Left lung (tissue), 14 donors: ENCODE results near the gene VSX1. TPM values are rescaled to one million over a fixed set of nuclear protein-coding genes. Genes with fewer than 3 reads are reported as not detected.
A peak's percentile ranks its signal among the peaks of the same experiment; 100 is the strongest.

Experiments used
- ATAC-seq: fragments of 200-7000 bp; cut with Tn5 transposase; one replicate; pipeline ENCODE4 v1.9.1; 2020; ENCODE audit warnings: moderate library complexity
- DNase-seq, 4 donors: peaks; one replicate each; pipeline ENCODE4 v3.0.0-alpha.2; 2013 to 2020
- H3K27ac ChIP-seq, 2 donors: fragments of 200-600 bp; sonication (generic) in 1 of 2; one replicate each; pipeline versions ENCODE4 v1.5.0 to v1.8.0; 2020 to 2021
- H3K27me3 ChIP-seq, 2 donors: fragments of 200-600 bp; sonication (generic) in 1 of 2; one replicate each; pipeline versions ENCODE4 v1.5.0 to v1.8.0; 2020 to 2021
- H3K36me3 ChIP-seq, 2 donors: fragments of 200-600 bp; sonication (generic) in 1 of 2; one replicate each; pipeline versions ENCODE4 v1.5.0 to v1.8.0; 2020 to 2021
- H3K4me1 ChIP-seq, 2 donors: fragments of 200-600 bp; one replicate each; pipeline ENCODE4 v1.8.0; 2021
- H3K4me3 ChIP-seq, 2 donors: fragments of 200-600 bp; sonication (generic) in 1 of 2; one replicate each; pipeline versions ENCODE4 v1.5.0 to v1.8.0; 2020 to 2021; ENCODE audit warnings: mild to moderate bottlenecking in 1 of 2
- H3K9me3 ChIP-seq, 2 donors: fragments of 200-600 bp; sonication (generic) in 1 of 2; one replicate each; pipeline versions ENCODE4 v1.5.0 to v1.8.0; 2020 to 2021
- CTCF ChIP-seq, 2 donors: fragments of 200-600 bp; sonication (generic) in 1 of 2; IDR thresholded peaks; one replicate each; pipeline versions ENCODE4 v1.5.0 to v1.8.0; 2021; ENCODE audit warnings: antibody characterized with exemption in 2 of 2
- intact Hi-C, 2 donors: fragments of 100-400 bp; cut with DNase I; formaldehyde crosslinking; loops; one replicate each; pipeline versions ENCODE4 v1.11.2 to v1.14.2; 2022
- long read RNA-seq, 12 donors: library from polyadenylated mRNA in 2 of 12; unstranded in 2 of 12; transcript quantifications; one replicate each; pipeline ENCODE4 v2.0.0 and lab custom pipeline, GENCODE V29; 2019 to 2026
- polyA plus RNA-seq, 6 donors: library from polyadenylated mRNA; unstranded; fragments of 120-200 nt; gene quantifications; one replicate each; pipeline ENCODE4 v1.2.1, GENCODE V29; 2013; ENCODE audit not compliant: insufficient read length in 6 of 6
- total RNA-seq, 2 donors: library from RNA; stranded (reverse); fragmentation: NEBNext Ultra II Directional; extraction: Animal tissue kit (Norgen Biotek cat#: 25700); gene quantifications; one replicate each; pipeline ENCODE4 v1.2.1, GENCODE V29; 2021
- donor health status: DM: no; HTN: yes; CAD: no.
- donor health status: DM: no; HTN: no; CAD: no.

VSX1 gene
- not detected for total RNA-seq
- under 1 TPM in 1 of 6 donors, not detected in 5; 0.10 TPM for polyA plus RNA-seq
- long read RNA-seq, donor 1, result 0 reads
- long read RNA-seq, donor 2, result 0 reads
- long read RNA-seq, donor 3, result 0 reads
- long read RNA-seq, donor 4, result 0 reads
- long read RNA-seq, donor 5, result 0 reads
- long read RNA-seq, donor 6, result 0 reads
- long read RNA-seq, donor 7, result 0 reads
- long read RNA-seq, donor 8, result 0 reads
- long read RNA-seq, donor 9, result 0 reads
- long read RNA-seq, donor 10, result 0 reads
- long read RNA-seq, donor 11, result 0 reads
- long read RNA-seq, donor 12, result 0 reads

- Histone ChIP-seq H3K4me1 (peaks cover 3 to 27% of the 10 kb centered on the region in 2 donors), H3K4me3 (no peak within 1 kb of the TSS), H3K9me3 (no peaks in the 10 kb centered on the region), H3K36me3 (no peaks in the 10 kb centered on the region), H3K27me3 (peaks cover 98 to 100% of the 10 kb centered on the region in 2 donors), H3K27ac (no peak within 1 kb of the TSS)
- peak in 1 of 4 donors; percentile 67 for DNase-seq
- TF ChIP-seq CTCF (IDR thresholded peaks at IDR 0.05), result no peak
- ATAC-seq, result no peak
- intact Hi-C loops, result no loop called here
Observed at GRCh38 chr20:25081730-25082497, at the start of gene VSX1. VSX1 (minus strand) TSS chr20:25082141; CDS start chr20:25082096, 45 bp downstream.

GRCh38 chr20:25129908-25130307 is 48.0 kb upstream of the VSX1 start:
- H3K27ac ChIP-seq, result no peak overlapping the region

GRCh38 chr20:25129428-25129827 is 47.5 kb upstream of the VSX1 start:
- TF ChIP-seq CTCF (IDR thresholded peaks at IDR 0.05), result no peak
- Histone ChIP-seq H3K4me1 (no peaks in the 10 kb centered on the region), H3K36me3 (no peaks in the 10 kb centered on the region), H3K27ac (no peak overlapping the region), H3K27me3 (no peaks in the 10 kb centered on the region), H3K9me3 (peaks cover 0 to 9% of the 10 kb centered on the region in 2 donors), H3K4me3 (no peak overlapping the region)
- DNase-seq, result peak in 1 of 4 donors; percentile 48
- no peak for ATAC-seq
- intact Hi-C loops, result no loop called here

More at GRCh38 chr20:25129908-25130307, 48.0 kb upstream of the VSX1 start:
- Histone ChIP-seq H3K27me3 (no peaks in the 10 kb centered on the region), H3K4me3 (no peak overlapping the region), H3K9me3 (peaks cover 0 to 9% of the 10 kb centered on the region in 2 donors), H3K4me1 (no peaks in the 10 kb centered on the region), H3K36me3 (no peaks in the 10 kb centered on the region)
- DNase-seq (no peak), ATAC-seq (no peak)
- TF ChIP-seq CTCF (IDR thresholded peaks at IDR 0.05), result no peak
- intact Hi-C loops, result no loop called here

GRCh38 chr20:25128649-25129048 is 46.7 kb upstream of the VSX1 start:
- H3K27me3 ChIP-seq, result no peaks in the 10 kb centered on the region
- DNase-seq, result no peak

More at GRCh38 chr20:25128649-25129048, 46.7 kb upstream of the VSX1 start:
- no peak for ATAC-seq
- Histone ChIP-seq H3K36me3 (no peaks in the 10 kb centered on the region), H3K27ac (no peak overlapping the region), H3K4me1 (no peaks in the 10 kb centered on the region), H3K9me3 (peaks cover 0 to 9% of the 10 kb centered on the region in 2 donors), H3K4me3 (no peak overlapping the region)
- TF ChIP-seq CTCF (IDR thresholded peaks at IDR 0.05), result no peak
- intact Hi-C loops, result no loop called here
